T-helper 1 cell treated with Interleukin-12 subunit alpha and Interleukin-12 subunit beta and Interleukin-4 antibody, amounts not matched to agents 30 ng/mL and 1 ng/mL, for 36 hours (primary cell): ENCODE results near the gene RASA2. TPM values are rescaled to one million over a fixed set of nuclear protein-coding genes. Genes with fewer than 3 reads are reported as not detected.

Experiments
- intact Hi-C: fragments of 100-400 bp; cut with micrococcal nuclease; formaldehyde crosslinking; loops from one replicate; pipeline ENCODE4 v1.15.1; 2024
- total RNA-seq: library from RNA; stranded (reverse); gene quantifications from 2 replicates; pipeline ENCODE4 v1.2.3, GENCODE V29; 2022

RASA2 gene, protein sequence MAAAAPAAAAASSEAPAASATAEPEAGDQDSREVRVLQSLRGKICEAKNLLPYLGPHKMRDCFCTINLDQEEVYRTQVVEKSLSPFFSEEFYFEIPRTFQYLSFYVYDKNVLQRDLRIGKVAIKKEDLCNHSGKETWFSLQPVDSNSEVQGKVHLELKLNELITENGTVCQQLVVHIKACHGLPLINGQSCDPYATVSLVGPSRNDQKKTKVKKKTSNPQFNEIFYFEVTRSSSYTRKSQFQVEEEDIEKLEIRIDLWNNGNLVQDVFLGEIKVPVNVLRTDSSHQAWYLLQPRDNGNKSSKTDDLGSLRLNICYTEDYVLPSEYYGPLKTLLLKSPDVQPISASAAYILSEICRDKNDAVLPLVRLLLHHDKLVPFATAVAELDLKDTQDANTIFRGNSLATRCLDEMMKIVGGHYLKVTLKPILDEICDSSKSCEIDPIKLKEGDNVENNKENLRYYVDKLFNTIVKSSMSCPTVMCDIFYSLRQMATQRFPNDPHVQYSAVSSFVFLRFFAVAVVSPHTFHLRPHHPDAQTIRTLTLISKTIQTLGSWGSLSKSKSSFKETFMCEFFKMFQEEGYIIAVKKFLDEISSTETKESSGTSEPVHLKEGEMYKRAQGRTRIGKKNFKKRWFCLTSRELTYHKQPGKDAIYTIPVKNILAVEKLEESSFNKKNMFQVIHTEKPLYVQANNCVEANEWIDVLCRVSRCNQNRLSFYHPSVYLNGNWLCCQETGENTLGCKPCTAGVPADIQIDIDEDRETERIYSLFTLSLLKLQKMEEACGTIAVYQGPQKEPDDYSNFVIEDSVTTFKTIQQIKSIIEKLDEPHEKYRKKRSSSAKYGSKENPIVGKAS
- 49.6 and 51.9 TPM in 2 replicates for total RNA-seq

DNA sequence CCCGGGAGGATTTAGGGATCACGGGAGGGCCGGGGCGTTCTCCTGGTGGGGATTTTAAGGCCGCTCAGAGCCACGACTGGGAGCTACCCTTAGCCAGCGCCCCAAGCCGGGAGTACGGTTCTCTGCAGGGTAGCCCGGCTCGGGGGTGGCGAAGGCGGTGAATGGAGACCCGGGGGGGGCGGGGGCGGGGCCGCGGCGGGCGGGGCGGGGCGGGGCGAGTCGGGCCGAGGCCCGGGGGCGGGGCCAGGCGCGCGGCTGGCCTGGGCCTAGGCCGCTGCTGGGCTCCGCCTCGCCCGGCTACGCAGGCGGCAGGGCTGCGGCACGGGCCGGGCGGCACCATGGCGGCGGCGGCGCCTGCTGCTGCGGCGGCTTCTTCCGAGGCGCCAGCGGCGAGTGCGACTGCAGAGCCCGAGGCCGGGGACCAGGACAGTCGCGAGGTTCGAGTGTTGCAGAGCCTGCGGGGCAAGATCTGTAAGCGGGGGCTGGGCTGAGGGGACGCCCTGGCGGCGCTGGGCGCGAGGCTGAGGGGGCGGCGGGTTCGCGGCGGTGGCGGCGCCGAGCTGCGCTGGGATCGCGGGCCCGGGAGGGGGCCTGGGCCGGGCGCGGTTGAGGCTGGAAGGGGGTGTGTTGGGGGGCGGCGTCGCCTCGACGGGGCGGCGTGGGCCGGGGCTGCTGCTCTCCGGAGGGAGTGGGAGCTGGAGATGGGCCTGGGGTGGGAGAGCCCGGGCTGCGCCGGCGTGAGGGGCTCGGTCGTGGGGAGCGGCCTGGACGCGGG lies at the start of gene RASA2:
TSS of gene RASA2 (plus strand) at position 282 of the 775 bp plus-strand sequence. CDS start at position 339, 57 bp downstream.
- intact Hi-C loops, result loop anchor here (1.0 to 5.0 kb wide), 15 partner anchors 11 to 1515 kb away; partner anchors contain the start of genes ATP1B3, PXYLP1, RNF7 and SLC25A36

DNA sequence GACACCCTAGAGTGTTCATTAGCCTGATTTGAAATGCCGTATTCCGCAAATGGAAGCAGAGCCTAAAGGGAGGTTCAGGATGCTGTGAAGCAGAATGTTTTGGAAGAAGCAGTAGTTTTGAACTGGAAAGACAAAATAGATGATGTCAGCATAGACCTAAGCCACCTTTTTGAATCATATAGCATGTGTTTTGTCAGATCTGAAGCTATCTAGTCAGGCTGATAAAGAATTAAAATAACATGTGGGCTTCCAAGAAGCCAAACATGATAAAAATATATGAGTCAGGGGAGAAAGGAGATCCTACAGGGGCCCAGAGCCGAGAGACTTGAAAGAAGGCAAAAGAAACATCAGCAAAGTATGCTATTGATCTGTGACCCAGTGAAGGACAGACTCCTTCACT lies 47.2 kb upstream of the RASA2 start:
- intact Hi-C loops, result no loop called here

DNA sequence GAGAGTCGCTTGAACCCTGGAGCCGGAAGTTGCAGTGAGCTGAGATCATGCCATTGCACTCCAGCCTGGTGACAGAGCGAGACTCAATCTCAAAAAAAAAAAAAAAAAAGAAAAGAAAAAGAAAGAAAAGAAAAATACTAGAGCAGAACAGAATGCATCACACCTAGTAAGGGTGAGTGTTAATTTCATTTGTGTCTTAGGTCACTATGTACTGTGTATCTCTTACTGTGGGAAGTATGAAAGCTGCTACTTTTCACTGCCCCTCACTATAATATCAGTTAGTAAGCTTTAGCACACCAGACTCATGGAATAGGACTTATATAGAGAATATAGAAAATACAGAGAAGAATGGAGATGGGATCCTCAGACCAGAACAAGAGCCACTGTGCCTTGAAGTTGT lies 45.9 kb upstream of the RASA2 start:
- intact Hi-C loops, result loop anchor here (1.0 kb wide), 7 partner anchors 11 to 138 kb away; no protein-coding TSS in a partner anchor

DNA sequence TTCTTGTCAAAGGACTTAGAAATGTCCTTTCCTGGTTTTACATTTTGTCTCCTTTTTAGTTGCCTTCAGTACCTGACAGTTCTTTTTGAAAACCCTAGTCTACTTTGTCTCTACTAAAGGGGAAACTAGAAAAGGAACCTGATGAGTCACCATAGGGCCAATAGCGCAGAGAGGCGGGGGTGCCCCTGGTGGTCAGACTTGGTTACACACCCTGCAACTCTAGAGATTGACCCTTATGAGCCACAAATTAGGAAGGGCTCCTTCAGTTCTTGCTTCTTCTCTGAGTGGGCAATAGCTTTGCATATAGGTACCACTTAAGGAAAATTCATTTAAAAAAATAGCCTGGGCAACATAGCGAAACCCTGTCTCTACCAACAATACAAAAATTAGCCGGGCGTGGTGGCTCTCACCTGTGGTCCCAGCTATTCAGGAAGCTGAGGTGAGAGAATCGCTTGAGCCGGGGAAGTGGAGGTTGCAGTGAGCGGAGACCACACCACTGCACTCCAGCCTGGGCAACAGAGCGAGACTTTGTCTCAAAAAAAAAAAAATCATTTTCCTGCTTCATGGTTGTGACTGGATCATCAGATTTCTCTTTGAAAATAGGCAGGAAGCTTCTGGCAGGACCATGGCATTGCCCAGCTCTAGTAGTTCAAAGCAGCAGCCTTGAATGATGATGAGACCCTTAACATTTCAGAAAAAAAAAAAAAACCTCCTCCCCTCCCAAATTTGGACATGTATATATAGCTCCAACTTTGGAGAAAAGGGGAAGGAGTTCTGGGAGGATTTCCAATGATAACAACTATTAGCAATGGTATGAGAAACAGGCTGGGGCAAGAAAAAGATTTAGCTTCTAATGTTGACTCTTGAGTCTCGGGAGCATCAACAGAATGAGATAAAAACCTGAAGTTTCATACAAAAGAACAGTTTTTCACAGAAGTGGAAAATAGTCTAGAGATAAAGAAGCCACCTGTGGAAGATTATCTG lies 45.2 kb upstream of the RASA2 start:
- intact Hi-C loops, result loop anchor here (1.0 kb wide), 7 partner anchors 11 to 138 kb away; no protein-coding TSS in a partner anchor

DNA sequence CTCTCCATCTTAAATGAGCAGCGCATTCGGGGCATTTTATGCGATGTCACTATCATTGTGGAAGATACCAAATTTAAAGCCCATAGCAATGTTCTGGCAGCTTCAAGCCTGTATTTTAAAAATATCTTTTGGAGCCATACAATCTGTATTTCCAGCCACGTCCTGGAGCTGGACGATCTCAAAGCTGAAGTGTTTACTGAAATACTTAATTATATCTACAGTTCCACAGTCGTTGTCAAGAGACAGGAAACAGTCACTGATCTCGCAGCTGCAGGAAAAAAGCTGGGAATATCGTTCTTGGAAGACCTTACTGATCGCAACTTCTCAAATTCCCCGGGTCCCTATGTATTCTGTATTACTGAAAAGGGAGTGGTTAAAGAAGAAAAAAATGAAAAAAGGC lies 44.4 kb upstream of the RASA2 start:
- intact Hi-C loops, result no loop called here

DNA sequence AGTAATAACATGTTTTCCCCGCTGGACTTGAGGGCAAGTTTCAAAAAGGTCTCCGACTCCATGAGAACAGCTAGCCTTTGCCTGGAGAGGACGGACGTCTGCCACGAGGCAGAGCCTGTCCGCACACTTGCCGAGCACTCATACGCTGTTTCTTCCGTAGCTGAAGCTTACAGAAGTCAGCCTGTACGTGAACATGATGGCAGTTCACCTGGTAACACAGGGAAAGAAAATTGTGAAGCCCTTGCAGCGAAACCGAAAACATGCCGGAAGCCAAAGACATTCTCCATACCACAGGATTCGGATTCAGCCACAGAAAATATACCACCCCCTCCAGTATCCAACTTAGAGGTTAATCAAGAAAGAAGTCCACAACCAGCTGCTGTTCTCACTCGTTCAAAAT lies 43.9 kb upstream of the RASA2 start:
- intact Hi-C loops, result no loop called here

DNA sequence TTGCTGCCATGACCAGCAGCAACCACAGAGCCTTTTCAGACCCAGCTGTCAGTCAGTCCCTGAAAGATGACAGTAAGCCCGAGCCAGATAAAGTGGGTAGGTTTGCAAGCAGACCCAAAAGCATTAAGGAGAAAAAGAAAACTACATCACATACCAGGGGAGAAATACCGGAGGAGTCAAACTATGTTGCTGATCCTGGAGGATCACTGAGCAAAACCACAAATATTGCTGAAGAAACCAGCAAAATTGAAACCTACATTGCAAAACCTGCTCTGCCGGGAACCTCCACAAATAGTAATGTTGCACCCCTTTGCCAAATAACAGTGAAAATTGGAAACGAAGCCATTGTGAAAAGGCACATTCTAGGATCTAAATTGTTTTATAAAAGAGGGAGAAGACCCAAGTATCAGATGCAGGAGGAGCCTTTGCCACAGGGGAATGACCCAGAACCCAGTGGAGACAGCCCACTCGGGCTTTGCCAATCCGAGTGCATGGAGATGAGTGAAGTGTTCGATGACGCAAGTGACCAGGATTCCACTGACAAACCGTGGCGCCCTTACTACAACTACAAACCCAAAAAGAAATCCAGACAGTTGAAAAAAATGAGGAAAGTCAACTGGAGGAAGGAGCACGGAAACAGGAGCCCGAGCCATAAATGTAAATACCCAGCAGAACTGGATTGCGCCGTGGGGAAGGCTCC lies 42.1 kb upstream of the RASA2 start:
- intact Hi-C loops, result no loop called here

DNA sequence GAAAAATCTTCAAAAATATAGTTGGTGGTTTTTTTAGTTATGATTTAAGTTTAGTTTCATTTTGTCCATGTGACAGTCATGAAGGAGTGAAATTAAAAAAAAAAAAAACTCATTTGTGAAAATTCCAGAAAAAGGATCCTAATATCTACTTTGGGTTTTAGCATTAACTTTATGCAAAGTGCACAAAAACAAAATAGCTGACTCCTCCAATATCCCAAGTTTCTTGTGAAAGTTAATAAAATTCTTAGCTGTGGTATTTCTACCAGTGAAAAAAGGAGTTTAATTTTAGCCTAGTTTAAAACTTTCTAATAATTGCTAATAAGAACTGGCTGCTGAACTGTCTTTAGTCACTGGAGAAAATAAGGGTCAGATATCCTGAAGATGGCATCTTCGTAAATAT lies 40.8 kb upstream of the RASA2 start:
- intact Hi-C loops, result no loop called here

DNA sequence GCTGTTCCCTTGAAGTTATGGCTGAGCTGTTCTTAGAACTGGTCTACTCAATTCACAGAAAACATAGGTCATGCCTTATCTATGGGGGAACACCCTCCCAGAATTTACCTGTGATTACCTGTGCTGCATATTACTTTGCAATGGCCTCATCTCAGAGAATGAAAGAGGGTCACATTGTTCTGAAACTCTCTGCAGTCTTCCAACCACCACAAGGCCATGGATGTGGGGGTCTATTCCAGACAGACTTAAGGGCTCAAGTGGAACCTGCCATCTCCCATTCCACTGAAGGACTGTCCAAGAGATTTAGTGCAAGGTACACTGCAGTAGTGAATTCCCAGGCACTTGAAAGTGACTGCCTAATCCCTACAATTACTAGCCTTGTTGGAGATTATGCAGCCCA lies 40.1 kb upstream of the RASA2 start:
- intact Hi-C loops, result no loop called here

DNA sequence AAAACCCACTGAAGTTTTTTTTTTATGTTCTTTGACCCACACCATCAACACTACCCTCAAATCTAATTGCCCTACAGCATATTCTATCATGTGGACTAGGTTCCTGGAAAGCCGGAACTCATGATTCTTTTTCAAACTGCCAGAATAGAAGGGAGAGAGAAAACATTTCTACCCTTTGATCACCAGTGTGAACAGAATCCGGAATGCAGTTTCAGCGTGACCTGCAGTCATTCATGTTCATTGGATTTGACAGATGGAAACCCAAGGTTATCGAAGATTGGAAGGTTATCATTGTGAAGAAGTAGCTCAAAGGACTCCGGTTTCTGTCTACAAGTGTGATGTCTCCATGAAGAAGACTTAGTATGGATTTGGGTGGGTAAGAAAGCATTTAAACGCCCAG lies 39.4 kb upstream of the RASA2 start:
- intact Hi-C loops, result no loop called here

DNA sequence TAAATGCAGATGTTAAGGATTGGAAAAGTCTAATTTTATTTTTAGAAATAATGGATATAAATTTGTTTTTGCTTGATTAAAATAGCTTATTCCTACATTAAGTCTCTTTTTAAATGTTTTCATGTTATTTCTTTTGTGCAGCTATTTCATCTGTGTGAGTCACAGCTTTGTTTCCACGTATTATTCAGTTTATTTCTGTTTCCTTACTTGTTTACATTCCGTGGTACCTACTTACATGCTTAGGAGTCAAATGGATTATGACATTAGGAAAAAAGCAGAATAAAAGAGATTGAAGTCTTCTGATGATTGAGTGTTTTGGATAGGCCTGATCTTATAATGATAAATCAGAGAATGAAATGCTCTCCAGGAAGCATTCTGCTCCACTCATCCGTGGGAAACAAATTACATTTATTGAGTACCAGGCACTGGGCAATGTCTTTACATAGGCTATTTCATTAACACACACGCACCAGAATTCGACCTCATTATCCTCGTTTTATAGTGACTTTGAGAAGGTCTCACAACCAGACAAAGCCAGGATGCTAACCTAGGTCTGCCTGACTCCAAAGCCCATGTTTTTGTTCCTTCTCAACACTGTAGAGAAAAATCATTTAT lies 38.1 kb upstream of the RASA2 start:
- intact Hi-C loops, result no loop called here

DNA sequence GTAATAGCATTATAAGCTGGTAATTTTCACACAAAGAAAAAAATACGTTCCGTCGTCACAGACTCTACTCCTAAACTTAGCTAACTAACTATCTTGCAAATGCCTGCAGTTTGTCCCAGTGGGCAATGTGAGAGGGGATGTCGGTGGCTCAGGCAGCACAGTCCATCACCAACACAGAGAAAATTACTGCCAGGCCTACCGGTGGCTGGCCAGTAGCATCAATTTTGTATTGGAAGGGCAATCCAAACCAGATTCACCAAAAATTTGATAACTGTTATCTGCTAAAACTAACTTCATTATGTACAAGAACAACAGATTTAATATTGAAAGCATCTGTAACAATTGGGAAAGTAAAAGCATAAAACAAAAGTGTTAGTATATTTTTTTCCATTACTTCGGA lies 37.4 kb upstream of the RASA2 start:
- intact Hi-C loops, result no loop called here

DNA sequence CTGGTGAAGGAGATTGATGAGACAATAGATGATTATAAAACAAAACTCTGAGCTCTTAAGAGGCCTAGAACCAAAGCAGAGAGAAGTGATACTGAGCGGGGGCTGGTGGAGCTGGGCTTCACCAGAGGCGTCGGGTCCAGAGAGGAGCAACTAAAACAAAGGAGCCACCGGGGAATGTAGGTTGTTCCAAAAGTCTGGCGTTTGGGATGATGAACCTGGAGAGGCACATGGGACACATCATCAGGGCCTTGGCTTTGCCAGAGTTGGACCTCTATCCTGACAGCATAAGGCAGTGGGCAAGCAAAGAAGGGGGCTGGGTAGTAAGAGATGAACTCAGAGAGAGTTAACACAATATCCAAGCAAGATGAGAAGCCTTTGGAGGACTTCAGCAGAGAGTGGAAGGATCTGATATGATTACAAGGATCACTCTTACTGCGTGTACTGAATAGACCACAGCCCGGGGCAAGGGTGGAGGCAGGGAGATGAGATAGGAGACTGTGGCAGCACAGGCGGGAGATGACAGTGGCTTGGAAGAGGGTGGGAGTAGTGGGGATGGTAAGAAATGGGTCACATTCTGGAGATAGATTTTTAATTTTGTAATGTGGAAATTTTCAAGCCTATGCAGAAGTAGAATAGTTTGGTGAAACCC lies 36.0 kb upstream of the RASA2 start:
- intact Hi-C loops, result loop anchor here (10.0 kb wide), 1 partner anchor 436 kb away; no protein-coding TSS in a partner anchor

DNA sequence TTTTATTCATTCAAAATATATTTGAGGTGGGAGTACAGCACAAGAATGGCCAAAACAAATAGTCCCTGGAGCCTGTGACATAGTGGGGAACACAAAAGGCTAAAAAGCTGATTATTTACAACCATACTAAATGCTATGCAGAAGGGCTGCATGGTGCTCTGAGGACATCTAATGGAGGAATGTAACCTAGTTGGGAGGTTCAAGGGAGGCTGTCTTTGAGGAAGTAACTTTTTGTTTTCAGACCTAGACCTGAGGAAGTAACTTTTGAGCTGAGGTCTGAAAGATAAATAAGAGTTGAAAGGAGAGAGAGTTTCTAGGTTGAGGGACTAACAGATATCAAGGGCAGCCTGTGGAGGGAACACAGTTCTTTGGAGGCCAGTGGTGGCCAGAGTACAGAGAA lies 34.8 kb upstream of the RASA2 start:
- intact Hi-C loops, result loop anchor here (1.0 to 10.0 kb wide), 7 partner anchors 11 to 437 kb away; partner anchors contain the start of gene PXYLP1

DNA sequence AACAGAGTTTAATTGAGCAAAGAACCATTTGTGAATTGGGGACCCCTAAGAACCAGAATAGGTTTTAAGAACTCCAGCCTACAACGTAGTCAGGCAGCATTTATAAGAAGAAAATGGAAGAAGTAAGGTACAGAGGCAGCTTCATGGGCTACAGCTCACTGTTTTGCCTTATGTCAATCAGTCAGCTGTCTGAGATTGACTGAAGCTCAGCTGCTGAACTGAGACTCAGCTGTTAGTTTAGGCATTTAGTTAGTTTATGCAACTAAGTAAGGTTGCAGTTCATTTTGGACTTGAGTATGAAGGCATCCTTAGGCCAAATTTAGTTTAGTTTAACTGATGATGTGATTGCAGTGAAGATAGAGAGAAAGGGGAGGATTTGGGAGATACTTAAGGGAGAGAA lies 34.1 kb upstream of the RASA2 start:
- intact Hi-C loops, result loop anchor here (1.0 to 10.0 kb wide), 7 partner anchors 11 to 438 kb away; partner anchors contain the start of gene PXYLP1

DNA sequence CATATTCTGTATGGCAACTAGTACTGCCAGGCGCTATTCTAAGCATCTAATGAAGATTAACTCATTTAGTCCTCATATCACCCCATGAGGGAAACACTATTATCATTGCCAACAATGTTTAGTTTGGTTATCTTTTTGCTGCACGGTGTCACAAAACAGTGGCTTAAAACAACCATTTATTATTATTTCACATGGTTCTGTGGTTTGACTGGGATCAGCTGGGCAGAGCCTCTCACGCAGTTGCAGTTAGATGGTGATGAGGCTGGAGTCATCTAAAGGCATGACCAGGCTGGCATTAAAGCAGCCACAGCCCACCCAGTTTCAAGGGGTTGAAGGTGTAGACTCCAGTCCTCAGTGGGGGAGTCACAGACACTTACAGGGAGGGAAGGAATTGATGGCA lies 32.8 kb upstream of the RASA2 start:
- intact Hi-C loops, result loop anchor here (10.0 kb wide), 1 partner anchor 439 kb away; no protein-coding TSS in a partner anchor

DNA sequence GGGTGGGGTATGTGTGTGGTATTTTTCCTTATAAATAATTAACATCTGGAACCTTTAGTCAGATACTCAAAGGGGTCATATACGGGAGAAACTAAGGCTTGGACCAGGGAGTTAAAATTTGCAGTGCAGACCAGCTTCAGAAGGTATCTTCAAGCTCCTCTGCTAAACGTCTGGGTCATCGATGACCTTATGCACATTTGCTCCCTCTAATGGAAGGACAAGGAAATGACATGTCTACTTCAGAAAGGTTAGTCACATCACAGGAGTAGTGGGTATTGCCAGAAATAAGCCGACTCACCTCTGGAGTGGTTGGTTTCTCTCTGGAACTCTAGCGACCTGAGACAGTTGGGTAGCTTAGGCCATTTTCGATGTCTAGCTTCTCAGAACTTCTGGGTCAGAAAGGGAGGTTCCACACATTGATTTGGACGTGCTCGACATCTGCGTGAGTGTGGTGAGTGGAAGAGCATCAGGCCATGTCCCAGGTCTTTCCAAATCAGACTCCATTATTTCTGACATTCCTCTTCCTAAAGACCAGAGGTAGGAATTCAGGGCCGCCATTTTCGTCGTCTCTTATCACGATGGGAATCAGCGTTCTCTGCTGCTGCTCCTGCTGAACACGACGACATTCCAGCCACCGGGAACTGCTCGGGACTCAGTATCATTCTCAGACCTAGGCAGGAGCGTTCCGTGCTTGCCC lies 31.8 kb upstream of the RASA2 start:
- intact Hi-C loops, result loop anchor here (1.0 to 10.0 kb wide), 3 partner anchors 52 to 440 kb away; no protein-coding TSS in a partner anchor
